Memory B cell (primary cell): Measurements from ENCODE around the gene GNAI1.
"Not testable (repeated sequence)": the region's sequence is repeated elsewhere in the genome, so short reads cannot be mapped to it uniquely, and the experiment has no call there.

Experiments
- ATAC-seq: fragments of 150-1000 bp; cut with Tn5 transposase; 2 replicates; pipeline ENCODE4 v1.10.0; 2021; ENCODE audit warnings: low read depth, mild to moderate bottlenecking, moderate library complexity
- DNase-seq, 2 donors: peaks; one replicate each; pipeline ENCODE4 v3.0.0; 2022; ENCODE audit warnings: low spot score in 2 of 2
- H3K27ac Mint-ChIP-seq: one replicate; pipeline ENCODE4 v1.8.0; 2022; ENCODE audit warnings: mild to moderate bottlenecking, moderate library complexity, mixed read lengths
- H3K27me3 Mint-ChIP-seq: one replicate; pipeline ENCODE4 v1.8.0; 2022; ENCODE audit warnings: mixed read lengths
- H3K36me3 Mint-ChIP-seq: one replicate; pipeline ENCODE4 v1.8.0; 2022; ENCODE audit warnings: mild to moderate bottlenecking, mixed read lengths
- H3K4me1 Mint-ChIP-seq: one replicate; pipeline ENCODE4 v1.8.0; 2022; ENCODE audit warnings: mixed read lengths
- H3K4me3 Mint-ChIP-seq: one replicate; pipeline ENCODE4 v1.8.0; 2022; ENCODE audit warnings: mild to moderate bottlenecking, moderate library complexity, mixed read lengths
- H3K9me3 Mint-ChIP-seq: one replicate; pipeline ENCODE4 v1.8.0; 2022; ENCODE audit warnings: mixed read lengths

The GNAI1 gene

GRCh38 chr7:80139236-80139635 is 4.6 kb downstream of the GNAI1 start:
- no peaks in the 10 kb centered on the region for H3K36me3 Mint-ChIP-seq
- H3K9me3 Mint-ChIP-seq = no peaks in the 10 kb centered on the region
- ATAC-seq (no peak), DNase-seq (no peak)
- no peak overlapping the region for H3K27ac Mint-ChIP-seq
- H3K27me3 Mint-ChIP-seq = peaks cover 11% of the 10 kb centered on the region
- no peak overlapping the region for H3K4me3 Mint-ChIP-seq
- peaks cover 7% of the 10 kb centered on the region for H3K4me1 Mint-ChIP-seq

DNA sequence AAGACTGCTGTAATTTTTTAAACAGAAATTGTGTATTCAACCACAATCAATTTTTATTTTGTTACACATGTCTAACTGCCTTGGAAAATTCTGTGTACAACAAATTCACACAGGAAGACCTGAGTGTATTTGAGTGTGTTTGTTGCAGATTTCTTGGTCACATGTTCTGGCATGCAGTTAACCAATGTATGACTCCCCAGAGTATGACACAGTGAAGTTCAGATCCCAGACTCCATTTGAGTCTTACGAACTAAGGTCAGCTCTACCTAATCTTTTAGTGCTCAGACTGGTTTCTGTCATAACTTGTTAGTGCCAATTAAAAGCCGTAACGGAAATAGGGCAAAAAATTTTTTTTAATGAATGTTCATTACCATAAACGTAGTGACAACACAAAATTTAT is 5.8 kb downstream of the GNAI1 start:
- H3K36me3 Mint-ChIP-seq = no peaks in the 10 kb centered on the region
- no peaks in the 10 kb centered on the region for H3K9me3 Mint-ChIP-seq
- DNase-seq (no peak), ATAC-seq (no peak)
- peaks cover 11% of the 10 kb centered on the region for H3K27me3 Mint-ChIP-seq
- H3K4me1 Mint-ChIP-seq = peaks cover 7% of the 10 kb centered on the region
- H3K27ac Mint-ChIP-seq = no peak overlapping the region
- H3K4me3 Mint-ChIP-seq = no peak overlapping the region

- Mint-ChIP-seq H3K9me3 (no peaks in the 10 kb centered on the region), H3K27ac (no peak overlapping the region), H3K36me3 (no peaks in the 10 kb centered on the region), H3K4me1 (peaks cover 3% of the 10 kb centered on the region), H3K4me3 (no peak overlapping the region), H3K27me3 (peaks cover 8% of the 10 kb centered on the region)
- ATAC-seq = no peak
- DNase-seq = no peak
These were observed 6.7 kb downstream of the GNAI1 start for GRCh38 chr7:80141376-80141775.

GRCh38 chr7:80142853-80143580 is 8.4 kb downstream of the GNAI1 start:
- Mint-ChIP-seq H3K4me1 (no peaks in the 10 kb centered on the region), H3K36me3 (no peaks in the 10 kb centered on the region), H3K27ac (no peak overlapping the region), H3K9me3 (no peaks in the 10 kb centered on the region), H3K4me3 (no peak overlapping the region), H3K27me3 (peaks cover 1% of the 10 kb centered on the region)
- ATAC-seq (no peak), DNase-seq (no peak)

- no peaks in the 10 kb centered on the region for H3K4me1 Mint-ChIP-seq
These were observed 11.3 kb downstream of the GNAI1 start for GRCh38 chr7:80145780-80146422.

GRCh38 chr7:80146545-80147182 is 12.0 kb downstream of the GNAI1 start:
- ATAC-seq = no peak
- Mint-ChIP-seq H3K4me3 (no peak overlapping the region), H3K9me3 (no peaks in the 10 kb centered on the region), H3K27ac (no peak overlapping the region), H3K36me3 (no peaks in the 10 kb centered on the region), H3K27me3 (no peaks in the 10 kb centered on the region), H3K4me1 (no peaks in the 10 kb centered on the region)
- DNase-seq = no peak

More at GRCh38 chr7:80145780-80146422, 11.3 kb downstream of the GNAI1 start:
- Mint-ChIP-seq H3K36me3 (no peaks in the 10 kb centered on the region), H3K27ac (no peak overlapping the region), H3K4me3 (no peak overlapping the region), H3K27me3 (no peaks in the 10 kb centered on the region), H3K9me3 (no peaks in the 10 kb centered on the region)
- DNase-seq = no peak
- ATAC-seq = no peak

GRCh38 chr7:80147543-80148391 is 13.1 kb downstream of the GNAI1 start:
- ATAC-seq (no peak), DNase-seq (no peak)
- H3K36me3 Mint-ChIP-seq = no peaks in the 10 kb centered on the region
- no peak overlapping the region for H3K27ac Mint-ChIP-seq
- no peak overlapping the region for H3K4me3 Mint-ChIP-seq
- no peaks in the 10 kb centered on the region for H3K4me1 Mint-ChIP-seq
- no peaks in the 10 kb centered on the region for H3K27me3 Mint-ChIP-seq
- no peaks in the 10 kb centered on the region for H3K9me3 Mint-ChIP-seq

GRCh38 chr7:80150611-80151273 is 16.1 kb downstream of the GNAI1 start:
- H3K9me3 Mint-ChIP-seq = no peaks in the 10 kb centered on the region
- no peaks in the 10 kb centered on the region for H3K36me3 Mint-ChIP-seq
- H3K4me1 Mint-ChIP-seq = no peaks in the 10 kb centered on the region
- no peak for DNase-seq
- ATAC-seq = no peak
- H3K27me3 Mint-ChIP-seq = no peaks in the 10 kb centered on the region
- no peak overlapping the region for H3K27ac Mint-ChIP-seq
- H3K4me3 Mint-ChIP-seq = no peak overlapping the region

GRCh38 chr7:80151274-80151665 is 16.6 kb downstream of the GNAI1 start:
- Mint-ChIP-seq H3K9me3 (no peaks in the 10 kb centered on the region), H3K4me1 (no peaks in the 10 kb centered on the region), H3K36me3 (no peaks in the 10 kb centered on the region), H3K27ac (no peak overlapping the region), H3K27me3 (no peaks in the 10 kb centered on the region), H3K4me3 (no peak overlapping the region)
- ATAC-seq = no peak
- DNase-seq = no peak

GRCh38 chr7:80153446-80153845 is 18.8 kb downstream of the GNAI1 start:
- Mint-ChIP-seq H3K4me3 (no peak overlapping the region), H3K9me3 (no peaks in the 10 kb centered on the region), H3K27me3 (no peaks in the 10 kb centered on the region)

DNA sequence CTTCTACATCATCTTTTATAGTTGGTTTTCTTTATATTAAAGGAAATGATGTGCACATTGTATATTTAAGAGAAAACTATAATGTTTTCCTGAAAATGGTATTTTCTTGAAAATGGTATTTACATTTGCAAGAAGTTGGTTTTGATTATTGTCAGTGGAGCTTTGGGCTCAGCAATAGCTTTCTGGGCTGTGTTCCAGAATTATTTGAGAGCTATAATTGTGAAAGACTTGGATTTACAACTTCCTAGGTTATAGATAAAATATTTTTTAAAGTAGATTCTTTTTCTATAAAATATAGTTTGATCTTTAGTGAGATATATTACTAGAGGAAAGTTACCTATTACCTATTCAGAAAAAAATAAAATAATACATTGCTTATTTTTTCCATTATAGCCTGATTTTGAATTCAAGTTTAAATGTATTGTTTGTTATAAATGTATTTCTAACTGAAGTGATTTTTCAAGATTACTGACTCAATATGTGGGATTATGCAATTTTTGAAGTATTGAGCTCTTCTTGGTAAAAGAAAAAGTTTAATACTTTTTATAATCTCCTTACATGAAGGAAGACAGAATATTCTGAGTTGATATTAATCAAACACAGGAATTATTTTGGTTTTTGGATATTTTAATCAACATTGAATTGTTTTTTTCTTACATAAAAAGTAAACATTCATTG is 20.2 kb downstream of the GNAI1 start:
- no peak for ATAC-seq
- Mint-ChIP-seq H3K36me3 (no peaks in the 10 kb centered on the region), H3K27me3 (no peaks in the 10 kb centered on the region), H3K4me3 (no peak overlapping the region), H3K27ac (no peak overlapping the region), H3K4me1 (no peaks in the 10 kb centered on the region), H3K9me3 (peaks cover 1% of the 10 kb centered on the region)
- no peak for DNase-seq

More at GRCh38 chr7:80153446-80153845, 18.8 kb downstream of the GNAI1 start:
- Mint-ChIP-seq H3K4me1 (no peaks in the 10 kb centered on the region), H3K27ac (no peak overlapping the region), H3K36me3 (no peaks in the 10 kb centered on the region)
- ATAC-seq (no peak), DNase-seq (no peak)

GRCh38 chr7:80155374-80155773 is 20.7 kb downstream of the GNAI1 start:
- DNase-seq = no peak
- H3K36me3 Mint-ChIP-seq = no peaks in the 10 kb centered on the region
- H3K4me3 Mint-ChIP-seq = no peak overlapping the region
- peaks cover 1% of the 10 kb centered on the region for H3K9me3 Mint-ChIP-seq
- ATAC-seq = no peak
- no peaks in the 10 kb centered on the region for H3K4me1 Mint-ChIP-seq
- H3K27me3 Mint-ChIP-seq = no peaks in the 10 kb centered on the region
- H3K27ac Mint-ChIP-seq = no peak overlapping the region

DNA sequence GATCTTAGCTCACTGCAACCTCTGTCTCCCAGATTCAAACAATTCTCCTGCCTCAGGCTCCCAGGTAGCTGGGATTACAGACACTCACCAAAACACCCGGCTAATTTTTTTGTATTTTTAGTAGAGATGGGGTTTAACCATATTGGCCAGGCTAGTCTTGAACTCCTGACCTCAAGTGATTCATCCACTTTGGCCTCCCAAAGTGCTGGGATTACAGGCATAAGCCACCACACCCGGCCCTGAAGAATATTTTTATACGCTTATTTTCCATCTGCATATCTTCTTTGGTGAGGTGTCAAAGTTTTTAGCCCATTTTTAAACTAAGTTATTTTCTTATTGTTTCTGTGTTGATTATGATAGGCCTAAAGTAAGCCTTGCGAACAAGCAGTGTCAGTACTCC is 23.1 kb downstream of the GNAI1 start:
- not testable (repeated sequence) for H3K27ac Mint-ChIP-seq, ATAC-seq, DNase-seq, H3K9me3 Mint-ChIP-seq, H3K4me3 Mint-ChIP-seq, H3K4me1 Mint-ChIP-seq, H3K27me3 Mint-ChIP-seq, H3K36me3 Mint-ChIP-seq
